Stimulated activated naive CD8-positive, alpha-beta T cell treated with anti-CD3 and anti-CD28 coated beads, Interleukin-15, Interleukin-2, amounts not matched to agents 100 ng/mL and 50 ng/mL, for 24 hours (primary cell): ENCODE data around the gene RPTOR.
A peak's percentile ranks its signal among the peaks of the same experiment; 100 is the strongest.

ENCODE experiments used
- H3K27ac Mint-ChIP-seq: one replicate; pipeline ENCODE4 v1.8.0; 2021; ENCODE audit warnings: mild to moderate bottlenecking, mixed read lengths
- H3K27me3 Mint-ChIP-seq: one replicate; pipeline ENCODE4 v1.8.0; 2021; ENCODE audit warnings: mixed read lengths
- H3K36me3 Mint-ChIP-seq: one replicate; pipeline ENCODE4 v1.8.0; 2021; ENCODE audit warnings: low read depth, mixed read lengths
- H3K4me1 Mint-ChIP-seq: one replicate; pipeline ENCODE4 v1.8.0; 2021; ENCODE audit warnings: low read depth, mixed read lengths
- H3K4me3 Mint-ChIP-seq: one replicate; pipeline ENCODE4 v1.8.0; 2021; ENCODE audit warnings: mild to moderate bottlenecking, mixed read lengths
- H3K9me3 Mint-ChIP-seq: one replicate; pipeline ENCODE4 v1.8.0; 2021; ENCODE audit warnings: mixed read lengths

Gene RPTOR

DNA sequence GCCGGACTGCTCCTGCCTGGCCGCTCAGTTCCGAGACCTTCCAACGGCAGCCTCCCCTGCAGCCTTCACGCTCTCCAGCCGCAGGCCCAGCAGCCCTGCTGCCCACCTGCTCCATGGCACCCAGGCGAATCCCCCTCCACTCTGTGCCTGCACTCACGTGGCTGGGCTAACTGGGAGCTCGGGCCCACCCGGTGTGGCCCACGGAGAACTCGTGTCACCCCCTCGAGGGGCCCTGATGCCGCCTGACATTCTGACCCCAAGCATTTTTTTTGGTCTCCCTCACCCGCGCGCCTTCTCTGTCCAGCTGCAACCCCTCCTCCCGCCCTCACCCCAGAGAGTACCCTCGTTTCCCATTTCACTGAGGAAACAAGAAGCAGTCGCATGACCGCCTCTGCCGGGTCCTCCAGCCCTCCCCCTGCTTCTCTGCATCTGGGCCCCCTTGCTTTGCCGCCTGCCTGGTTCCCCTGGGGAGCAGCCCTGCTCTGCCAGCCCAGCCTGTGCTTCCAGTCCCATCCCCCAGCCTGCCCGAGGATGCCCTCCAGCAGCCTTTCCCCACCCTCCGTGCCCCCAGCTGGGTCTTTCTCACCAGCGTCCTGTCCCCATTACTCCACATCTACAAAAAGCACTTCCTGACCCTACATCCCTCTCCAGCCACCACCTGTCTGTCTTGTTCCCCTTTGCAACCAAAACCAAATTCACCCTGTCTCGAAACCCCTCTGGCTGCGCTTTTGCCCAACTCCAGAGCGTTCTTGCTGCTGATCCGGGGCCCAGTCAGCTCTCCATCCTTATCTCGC, 300.6 kb downstream of the RPTOR start:
- no peak overlapping the region for H3K4me3 Mint-ChIP-seq
- no peaks in the 10 kb centered on the region for H3K9me3 Mint-ChIP-seq
- peaks cover 41% of the 10 kb centered on the region for H3K36me3 Mint-ChIP-seq
- peak overlapping the region; percentile 53 for H3K27ac Mint-ChIP-seq
- H3K27me3 Mint-ChIP-seq = no peaks in the 10 kb centered on the region
- peaks cover 43% of the 10 kb centered on the region for H3K4me1 Mint-ChIP-seq

- Mint-ChIP-seq H3K9me3 (no peaks in the 10 kb centered on the region), H3K4me3 (no peak overlapping the region), H3K36me3 (peaks cover 43% of the 10 kb centered on the region), H3K27ac (peak overlapping the region; percentile 53), H3K27me3 (no peaks in the 10 kb centered on the region), H3K4me1 (peaks cover 43% of the 10 kb centered on the region)
These were observed 301.4 kb downstream of the RPTOR start for GRCh38 chr17:80845863-80846671.

DNA sequence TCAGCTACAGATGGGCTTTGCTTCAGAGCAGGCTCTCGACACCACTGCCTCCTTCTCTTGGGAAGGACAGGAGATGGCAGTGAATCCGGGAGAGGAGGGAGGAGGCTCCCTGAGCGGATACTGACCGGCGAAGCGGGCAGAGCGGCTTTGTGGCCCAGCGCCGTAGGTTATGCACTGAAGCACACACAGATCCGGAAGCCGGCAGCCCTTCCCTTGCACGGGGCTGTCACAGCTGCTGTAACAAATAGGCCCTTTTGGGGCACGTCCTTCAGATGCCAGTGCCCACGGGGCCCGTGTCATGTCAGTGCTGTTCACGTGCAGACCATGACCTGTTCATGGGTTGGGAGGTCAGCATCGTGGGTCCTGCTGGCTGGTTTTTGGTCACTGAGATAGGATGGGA, 302.3 kb downstream of the RPTOR start:
- H3K27me3 Mint-ChIP-seq = no peaks in the 10 kb centered on the region
- no peaks in the 10 kb centered on the region for H3K9me3 Mint-ChIP-seq
- H3K27ac Mint-ChIP-seq = peak overlapping the region; percentile 94
- peak overlapping the region; percentile 45 for H3K4me3 Mint-ChIP-seq
- H3K36me3 Mint-ChIP-seq = peaks cover 45% of the 10 kb centered on the region
- H3K4me1 Mint-ChIP-seq = peaks cover 43% of the 10 kb centered on the region

- peaks cover 43% of the 10 kb centered on the region for H3K4me1 Mint-ChIP-seq
- H3K4me3 Mint-ChIP-seq = peak overlapping the region; percentile 45
- peak overlapping the region; percentile 94 for H3K27ac Mint-ChIP-seq
- no peaks in the 10 kb centered on the region for H3K9me3 Mint-ChIP-seq
- H3K27me3 Mint-ChIP-seq = no peaks in the 10 kb centered on the region
- peaks cover 49% of the 10 kb centered on the region for H3K36me3 Mint-ChIP-seq
These were observed 303.0 kb downstream of the RPTOR start for GRCh38 chr17:80847496-80848230.

GRCh38 chr17:80848449-80849102, 303.9 kb downstream of the RPTOR start:
- peak overlapping the region; percentile 94 for H3K27ac Mint-ChIP-seq
- no peaks in the 10 kb centered on the region for H3K9me3 Mint-ChIP-seq
- no peak overlapping the region for H3K4me3 Mint-ChIP-seq
- peaks cover 43% of the 10 kb centered on the region for H3K4me1 Mint-ChIP-seq
- no peaks in the 10 kb centered on the region for H3K27me3 Mint-ChIP-seq
- peaks cover 49% of the 10 kb centered on the region for H3K36me3 Mint-ChIP-seq

DNA sequence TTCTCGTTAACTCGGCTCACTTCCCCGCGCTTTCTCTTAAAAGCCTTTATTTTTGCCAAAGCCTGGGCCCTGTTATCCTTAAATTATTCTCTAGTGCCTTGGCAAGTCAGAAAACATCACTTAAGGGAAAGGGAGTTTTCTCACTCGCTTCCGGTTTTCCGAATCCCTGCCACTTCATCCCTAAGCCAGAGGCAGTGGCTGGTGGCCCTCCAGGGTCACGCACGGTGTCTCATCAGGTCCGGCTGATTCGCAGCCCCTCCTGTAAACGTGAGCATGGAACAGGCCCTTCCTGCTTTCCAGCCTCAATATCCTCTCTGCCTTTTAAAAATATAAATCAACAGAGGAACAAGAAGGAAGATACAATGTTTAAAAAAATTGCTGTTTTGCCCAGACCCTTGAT, 304.5 kb downstream of the RPTOR start:
- Mint-ChIP-seq H3K9me3 (no peaks in the 10 kb centered on the region), H3K4me3 (no peak overlapping the region), H3K27ac (peak overlapping the region; percentile 16), H3K4me1 (peaks cover 43% of the 10 kb centered on the region), H3K36me3 (peaks cover 49% of the 10 kb centered on the region), H3K27me3 (no peaks in the 10 kb centered on the region)

DNA sequence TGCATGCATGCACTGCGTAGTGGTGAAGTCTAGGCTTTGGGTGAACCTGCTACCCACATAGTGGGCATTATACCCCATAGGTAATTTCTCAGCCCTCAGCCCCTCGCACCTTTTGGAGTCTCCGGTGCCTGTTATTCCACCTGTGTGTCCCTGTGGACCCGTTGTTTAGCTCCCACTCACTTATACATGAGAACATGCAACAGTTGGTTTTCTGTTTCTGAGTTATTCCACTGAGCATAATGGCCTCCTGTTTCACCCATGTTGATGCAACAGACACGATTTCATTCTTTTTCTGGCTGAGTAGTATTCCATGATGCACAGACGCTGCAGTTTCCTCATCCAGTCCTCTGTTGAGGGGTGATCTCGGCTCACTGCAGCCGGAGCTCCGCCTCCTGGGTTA, 305.5 kb downstream of the RPTOR start:
- H3K27ac Mint-ChIP-seq = no peak overlapping the region
- H3K9me3 Mint-ChIP-seq = no peaks in the 10 kb centered on the region
- H3K36me3 Mint-ChIP-seq = peaks cover 53% of the 10 kb centered on the region
- H3K4me1 Mint-ChIP-seq = peaks cover 46% of the 10 kb centered on the region
- no peak overlapping the region for H3K4me3 Mint-ChIP-seq
- no peaks in the 10 kb centered on the region for H3K27me3 Mint-ChIP-seq

DNA sequence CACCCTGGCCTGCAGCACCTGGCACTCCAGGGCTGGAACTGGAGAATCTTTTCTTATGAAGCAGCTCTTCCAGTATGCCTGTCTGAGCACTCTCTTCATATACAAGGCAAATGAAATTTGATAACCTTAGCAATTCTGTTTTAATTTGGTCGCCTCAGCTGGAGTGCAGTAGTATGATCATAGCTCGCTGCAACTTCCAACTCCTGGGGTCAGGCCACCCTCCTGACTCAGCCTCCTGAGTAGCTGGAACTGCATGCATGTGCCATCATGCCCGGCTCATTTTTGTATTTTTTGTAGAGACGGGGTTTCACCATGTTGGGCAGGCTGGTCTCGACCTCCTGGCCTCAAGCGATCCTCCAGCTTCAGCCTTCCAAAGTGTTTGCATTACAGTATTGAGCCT, 306.2 kb downstream of the RPTOR start:
- Mint-ChIP-seq H3K4me1 (peaks cover 46% of the 10 kb centered on the region), H3K9me3 (no peaks in the 10 kb centered on the region), H3K27me3 (no peaks in the 10 kb centered on the region), H3K36me3 (peaks cover 55% of the 10 kb centered on the region), H3K4me3 (no peak overlapping the region), H3K27ac (no peak overlapping the region)

DNA sequence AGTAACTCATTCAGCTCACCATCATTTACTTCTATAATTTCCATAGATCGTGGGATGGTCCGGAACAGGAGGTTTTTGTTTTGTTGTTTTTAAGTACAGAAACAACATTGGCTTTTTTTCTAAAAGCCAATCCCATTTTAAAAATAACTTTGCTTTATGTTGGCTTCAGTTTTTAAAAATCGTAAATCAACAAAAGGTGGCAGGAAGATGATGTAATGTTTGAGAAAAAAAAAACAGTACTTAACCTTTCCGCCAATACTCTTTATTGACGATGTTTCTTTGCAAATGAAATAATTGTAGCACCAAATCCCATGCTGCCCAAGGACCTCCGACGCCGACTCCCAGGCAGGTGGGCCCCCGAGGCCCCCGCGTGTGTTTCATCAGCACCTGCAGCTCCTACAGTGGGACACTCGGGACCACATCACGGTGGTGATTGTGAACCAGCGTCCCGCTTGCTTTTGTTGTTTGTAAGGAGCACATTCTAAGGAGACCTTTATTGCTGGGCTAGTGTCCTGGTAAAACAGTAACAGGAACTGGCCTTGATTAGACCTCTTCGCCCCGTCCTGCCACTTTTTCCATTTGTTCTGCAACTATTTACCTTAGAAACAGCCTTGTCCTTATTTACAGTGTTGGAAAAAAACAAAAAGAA, 306.8 kb downstream of the RPTOR start:
- peaks cover 46% of the 10 kb centered on the region for H3K4me1 Mint-ChIP-seq
- H3K9me3 Mint-ChIP-seq = no peaks in the 10 kb centered on the region
- peak overlapping the region; percentile 38 for H3K27ac Mint-ChIP-seq
- H3K27me3 Mint-ChIP-seq = no peaks in the 10 kb centered on the region
- no peak overlapping the region for H3K4me3 Mint-ChIP-seq
- H3K36me3 Mint-ChIP-seq = peaks cover 57% of the 10 kb centered on the region

DNA sequence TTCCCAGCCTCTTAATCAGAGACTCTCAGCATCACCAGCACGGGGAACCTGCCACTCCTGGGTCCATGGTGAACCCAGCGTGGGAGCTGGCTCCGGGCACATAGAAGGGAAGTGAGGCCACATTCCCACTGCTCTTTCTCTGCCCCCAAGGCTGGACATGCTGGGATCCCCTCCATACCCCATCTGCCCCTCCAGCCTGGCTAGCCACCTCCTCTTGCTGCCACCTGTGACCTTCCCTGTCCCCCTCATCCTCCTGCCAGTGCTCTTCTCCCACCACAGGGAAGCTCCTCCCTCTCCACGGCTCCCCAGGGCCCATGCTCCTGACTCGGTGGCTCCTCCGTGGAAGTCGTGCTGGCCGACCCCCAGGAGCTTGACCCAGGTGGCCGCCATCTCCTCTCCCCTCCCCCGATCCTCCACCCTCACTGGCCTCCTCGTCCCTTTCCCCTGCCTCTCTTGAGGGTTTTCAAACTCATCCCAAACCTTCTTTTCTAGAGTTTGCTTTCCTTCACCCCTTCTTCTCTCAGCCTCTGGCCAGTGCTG, 307.9 kb downstream of the RPTOR start:
- H3K4me3 Mint-ChIP-seq = no peak overlapping the region
- H3K4me1 Mint-ChIP-seq = peaks cover 46% of the 10 kb centered on the region
- H3K36me3 Mint-ChIP-seq = peaks cover 56% of the 10 kb centered on the region
- no peaks in the 10 kb centered on the region for H3K27me3 Mint-ChIP-seq
- no peaks in the 10 kb centered on the region for H3K9me3 Mint-ChIP-seq
- no peak overlapping the region for H3K27ac Mint-ChIP-seq

- Mint-ChIP-seq H3K27ac (no peak overlapping the region), H3K4me1 (peaks cover 46% of the 10 kb centered on the region), H3K9me3 (no peaks in the 10 kb centered on the region), H3K27me3 (no peaks in the 10 kb centered on the region), H3K4me3 (no peak overlapping the region), H3K36me3 (peaks cover 56% of the 10 kb centered on the region)
These were observed 308.4 kb downstream of the RPTOR start for GRCh38 chr17:80853076-80853475.

- peaks cover 46% of the 10 kb centered on the region for H3K4me1 Mint-ChIP-seq
- no peak overlapping the region for H3K27ac Mint-ChIP-seq
- H3K36me3 Mint-ChIP-seq = peaks cover 57% of the 10 kb centered on the region
- H3K4me3 Mint-ChIP-seq = no peak overlapping the region
- no peaks in the 10 kb centered on the region for H3K9me3 Mint-ChIP-seq
- no peaks in the 10 kb centered on the region for H3K27me3 Mint-ChIP-seq
These were observed 309.6 kb downstream of the RPTOR start for GRCh38 chr17:80854220-80854619.

- Mint-ChIP-seq H3K27ac (peak overlapping the region; percentile 98), H3K36me3 (peaks cover 53% of the 10 kb centered on the region)
These were observed 310.7 kb downstream of the RPTOR start for GRCh38 chr17:80855196-80855947.

More at GRCh38 chr17:80855196-80855947, 310.7 kb downstream of the RPTOR start:
- Mint-ChIP-seq H3K27me3 (no peaks in the 10 kb centered on the region), H3K4me1 (peaks cover 50% of the 10 kb centered on the region), H3K4me3 (no peak overlapping the region), H3K9me3 (no peaks in the 10 kb centered on the region)
